Spleen (tissue), 7 donors: ENCODE results near the gene QSOX1.

Experiments used
- CTCF ChIP-seq, 11 experiments: fragments of 200-600 bp in 7 of 11; fragments of 450-650 bp in 4 of 11; sonication (generic) in 4 of 11; IDR thresholded peaks in 8 of 11; conservative IDR thresholded peaks in 3 of 11; 1 replicate in 7 of 11; 2 replicates in 4 of 11; pipeline versions ENCODE4 v1.4.0 to v1.8.0; 2016 to 2021; ENCODE audit warnings: antibody characterized with exemption in 11 of 11, inconsistent platforms in 4 of 11, mild to moderate bottlenecking in 1 of 11
- POLR2A ChIP-seq, 3 donors: fragments of 450-650 bp; IDR thresholded peaks; one replicate each; pipeline ENCODE4 v1.5.1; 2017; ENCODE audit warnings: antibody characterized with exemption in 3 of 3, mild to moderate bottlenecking in 1 of 3
- POLR2AphosphoS5 ChIP-seq, 3 donors: sonication (generic); formaldehyde crosslinking; IDR thresholded peaks; one replicate each; pipeline ENCODE4 v1.5.1; 2017; ENCODE audit warnings: antibody characterized with exemption in 3 of 3
- donor health status: DM: no; HTN: no; CAD: no; lungs with moderate emphysema.
- donor health status: DM: no; HTN: no; CAD: no.
- donor health status: DM: no; HTN: no; CAD: no.

- no peak for TF ChIP-seq POLR2A (IDR thresholded peaks at IDR 0.05)
- no peak for TF ChIP-seq CTCF (IDR thresholded peaks at IDR 0.05 in 8 of 11, conservative IDR thresholded peaks at IDR 0.05 in 3 of 11)
- TF ChIP-seq POLR2AphosphoS5 (IDR thresholded peaks at IDR 0.05), result no peak
These were observed 84.8 kb downstream of the QSOX1 start for GRCh38 chr1:180239145-180240096.
